GM19023 (cell line): Measurements from ENCODE around the gene UBE2J2.
"Not testable (repeated sequence)": the region's sequence is repeated elsewhere in the genome, so short reads cannot be mapped to it uniquely, and the experiment has no call there.

Source experiments
- ATAC-seq: cut with Tn5 transposase; IDR thresholded peaks from one replicate; pipeline ENCODE4 v1.9.1; 2021; ENCODE audit warnings: mild to moderate bottlenecking, moderate library complexity; ENCODE audit not compliant: unreplicated experiment

UBE2J2 gene

GRCh38 chr1:1259540-1259939 is 14.1 kb downstream of the UBE2J2 start:
- ATAC-seq, result no peak

GRCh38 chr1:1259119-1259488 is 14.6 kb downstream of the UBE2J2 start:
- ATAC-seq, result no peak

- no peak for ATAC-seq
Observed at GRCh38 chr1:1256956-1257871, 16.4 kb downstream of the UBE2J2 start.

- ATAC-seq, result no peak
Observed at GRCh38 chr1:1255611-1256010, 18.0 kb downstream of the UBE2J2 start.

GRCh38 chr1:1255078-1255477 is 18.6 kb downstream of the UBE2J2 start:
- no peak for ATAC-seq

DNA sequence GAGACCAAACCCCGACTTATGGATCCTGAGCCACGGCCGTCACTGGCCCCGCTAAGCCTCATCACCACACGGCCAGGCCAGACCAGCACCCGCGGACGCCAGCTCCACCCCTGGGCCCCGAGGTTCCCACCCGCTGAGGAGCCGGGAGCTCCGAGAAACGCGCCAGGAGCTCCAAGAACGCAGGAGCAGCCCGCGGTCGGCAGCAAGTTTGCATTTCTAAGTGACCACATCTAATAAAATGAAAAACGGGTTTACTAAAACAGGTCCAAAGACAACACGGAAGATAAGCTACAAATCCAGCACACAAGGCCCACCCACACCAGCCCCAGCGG is 19.0 kb downstream of the UBE2J2 start:
- no peak for ATAC-seq

DNA sequence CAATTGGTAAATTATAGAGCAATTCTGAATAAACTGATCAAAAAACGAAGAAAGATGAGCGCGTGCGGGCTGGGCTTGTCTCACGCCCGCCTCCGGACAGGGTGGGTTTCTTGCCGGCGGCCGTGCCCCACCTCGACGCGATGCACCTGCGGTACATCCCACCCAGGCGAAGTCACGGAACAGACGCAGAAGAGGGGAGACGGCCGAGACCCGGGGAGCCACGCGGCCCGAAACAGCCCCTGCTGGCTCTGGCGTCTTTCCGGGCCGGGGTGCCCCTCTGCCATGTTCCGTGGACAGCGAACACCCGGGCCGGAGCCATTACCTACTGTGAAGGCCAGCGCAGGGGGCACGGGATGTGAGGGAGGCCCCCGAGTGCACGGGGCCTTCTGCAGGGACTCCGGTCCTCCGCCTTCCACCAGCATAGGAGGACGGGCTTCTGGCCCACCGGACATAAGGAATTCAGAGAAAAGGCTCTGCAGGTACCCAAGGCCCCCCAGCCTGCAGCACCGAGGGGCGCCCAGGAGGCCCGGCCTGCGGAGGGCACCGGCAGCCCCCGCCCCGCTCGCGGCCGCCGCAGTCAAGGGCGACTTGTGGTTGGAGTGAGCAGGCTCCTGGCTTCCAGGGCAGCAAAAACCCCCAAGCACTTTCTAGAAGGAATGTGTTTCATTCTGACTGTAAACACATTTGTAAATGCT is 19.5 kb downstream of the UBE2J2 start:
- no peak for ATAC-seq

DNA sequence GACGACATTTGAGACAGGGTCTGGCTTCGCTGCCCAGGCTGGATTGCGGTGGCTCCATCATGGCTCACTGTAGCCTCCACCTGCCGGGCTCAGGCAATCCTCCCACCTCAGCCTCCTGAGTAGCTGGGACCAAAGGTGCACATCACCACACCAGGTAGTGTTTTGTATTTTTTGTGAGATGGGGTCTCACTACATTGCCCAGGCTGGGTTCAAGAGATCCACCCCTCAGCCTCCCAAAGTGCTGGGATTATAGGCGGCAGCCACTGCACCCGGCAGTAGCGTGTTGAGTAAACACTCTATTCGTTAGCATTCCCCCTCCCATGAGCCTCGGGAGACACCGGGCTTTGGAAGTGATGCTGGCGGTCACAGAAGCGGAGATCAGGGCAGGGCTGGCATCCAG is 20.3 kb downstream of the UBE2J2 start:
- no peak for ATAC-seq

- ATAC-seq, result no peak
Observed at GRCh38 chr1:1250786-1251284, 22.8 kb downstream of the UBE2J2 start.

DNA sequence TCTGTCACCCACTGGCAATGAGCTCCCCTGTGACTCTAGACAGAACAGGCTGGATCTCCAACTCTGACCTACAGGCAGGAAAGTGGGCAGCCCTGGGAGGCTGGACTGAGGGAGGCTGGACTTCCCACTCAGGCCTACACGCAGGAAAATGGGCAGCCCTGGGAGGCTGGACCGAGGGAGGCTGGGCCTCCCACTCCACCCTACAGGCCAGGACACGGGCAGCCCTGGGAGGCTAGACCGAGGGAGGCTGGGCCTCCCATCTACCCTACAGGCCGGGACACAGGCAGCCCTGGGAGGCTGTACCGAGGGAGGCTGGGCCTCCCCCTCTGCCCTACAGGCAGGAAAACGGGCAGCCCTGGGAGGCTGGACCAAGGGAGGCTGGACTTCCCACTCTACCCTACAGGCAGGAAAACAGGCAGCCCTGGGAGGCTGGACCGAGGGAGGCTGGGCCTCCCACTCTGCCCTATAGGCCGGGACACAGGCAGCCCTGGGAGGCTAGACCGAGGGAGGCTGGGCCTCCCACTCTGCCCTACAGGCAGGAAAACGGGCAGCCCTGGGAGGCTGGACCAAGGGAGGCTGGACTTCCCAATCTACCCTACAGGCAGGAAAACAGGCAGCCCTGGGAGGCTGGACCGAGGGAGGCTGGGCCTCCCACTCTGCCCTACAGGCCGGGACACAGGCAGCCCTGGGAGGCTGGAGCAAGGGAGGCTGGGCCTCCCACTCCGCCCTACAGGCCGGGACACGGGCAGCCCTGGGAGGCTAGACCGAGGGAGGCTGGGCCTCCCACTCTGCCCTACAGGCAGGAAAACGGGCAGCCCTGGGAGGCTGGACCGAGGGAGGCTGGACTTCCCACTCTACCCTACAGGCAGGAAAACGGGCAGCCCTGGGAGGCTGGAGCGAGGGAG is 25.4 kb downstream of the UBE2J2 start:
- ATAC-seq, result not testable (repeated sequence)

DNA sequence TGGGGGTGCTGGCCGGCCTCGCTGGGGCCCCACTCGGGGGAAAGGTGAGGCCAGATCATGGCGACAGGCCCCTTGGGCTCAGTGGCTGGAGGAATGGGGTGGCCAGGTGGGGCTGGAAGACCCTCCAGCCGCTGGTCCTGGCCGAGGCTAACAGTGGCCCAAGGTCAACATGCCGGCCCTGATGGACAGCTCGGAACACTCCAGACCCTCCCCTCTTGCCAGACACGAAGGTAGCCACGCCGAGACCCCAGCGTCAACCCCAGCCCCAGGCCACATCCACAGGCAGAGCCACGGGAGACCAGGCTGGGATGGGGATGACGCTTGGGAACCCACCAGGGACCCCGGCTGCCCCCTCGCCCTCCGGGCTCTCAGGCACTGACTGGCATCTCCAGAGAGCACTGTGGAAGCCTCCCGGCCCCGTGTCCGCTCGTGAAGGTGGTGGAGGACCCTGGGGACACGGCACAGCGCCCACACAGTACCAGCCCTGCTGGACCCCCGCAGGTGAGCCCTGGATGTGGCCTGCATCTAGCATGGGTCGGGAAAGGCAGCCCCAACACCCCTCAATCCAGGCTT is 26.2 kb downstream of the UBE2J2 start:
- no peak for ATAC-seq

GRCh38 chr1:1246577-1247340 is 26.9 kb downstream of the UBE2J2 start, which contains the start of gene C1QTNF12:
Gene C1QTNF12, minus strand, starts transcription at chr1:1246722. Its CDS starts 32 bp downstream, at chr1:1246690.
- no peak for ATAC-seq

GRCh38 chr1:1245817-1246576 is 27.7 kb downstream of the UBE2J2 start:
- no peak for ATAC-seq

GRCh38 chr1:1245178-1245816 is 28.4 kb downstream of the UBE2J2 start:
- no peak for ATAC-seq

DNA sequence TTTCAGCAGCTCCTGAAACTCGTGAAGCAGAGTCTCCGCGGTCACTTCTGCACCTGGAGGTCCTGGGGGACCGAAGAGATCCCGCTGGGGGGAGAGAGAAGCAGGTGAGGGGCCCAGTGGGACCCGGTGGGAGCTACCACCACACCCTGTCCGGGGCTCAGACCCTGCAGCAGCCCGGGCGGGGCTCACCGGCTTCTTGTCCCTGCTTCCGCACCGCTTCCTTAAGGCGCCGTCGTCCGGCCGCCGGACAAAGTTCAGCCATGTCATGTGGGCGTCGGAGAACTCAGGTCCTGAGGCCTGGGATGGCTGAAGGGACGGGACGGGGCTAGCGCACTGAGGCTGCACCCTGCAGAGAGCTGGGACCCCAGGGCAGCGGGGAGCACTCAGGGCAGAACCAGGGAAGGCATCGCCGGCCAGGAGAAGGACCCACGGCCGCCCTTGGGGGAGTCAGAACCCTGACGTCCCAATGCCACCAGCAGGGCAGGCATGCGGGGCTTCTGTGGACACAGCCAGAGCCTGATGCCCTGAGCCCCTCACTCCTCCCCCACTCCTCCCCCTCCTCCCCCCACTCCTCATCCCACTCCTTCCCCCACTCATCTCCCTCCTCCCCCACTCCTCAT is 29.4 kb downstream of the UBE2J2 start:
- no peak for ATAC-seq

GRCh38 chr1:1243807-1244191 is 29.9 kb downstream of the UBE2J2 start:
- no peak for ATAC-seq

- ATAC-seq, result no peak
Observed at GRCh38 chr1:1243266-1243660, 30.4 kb downstream of the UBE2J2 start.
